Measurements from ENCODE around the gene HSPB9. TPM values are rescaled to one million over a fixed set of nuclear protein-coding genes. Genes with fewer than 3 reads are reported as not detected.
"Not testable (repeated sequence)": the region's sequence is repeated elsewhere in the genome, so short reads cannot be mapped to it uniquely, and the experiment has no call there.

The HSPB9 gene
- total RNA-seq, 1 experiment from 2014 or later = not detected

DNA sequence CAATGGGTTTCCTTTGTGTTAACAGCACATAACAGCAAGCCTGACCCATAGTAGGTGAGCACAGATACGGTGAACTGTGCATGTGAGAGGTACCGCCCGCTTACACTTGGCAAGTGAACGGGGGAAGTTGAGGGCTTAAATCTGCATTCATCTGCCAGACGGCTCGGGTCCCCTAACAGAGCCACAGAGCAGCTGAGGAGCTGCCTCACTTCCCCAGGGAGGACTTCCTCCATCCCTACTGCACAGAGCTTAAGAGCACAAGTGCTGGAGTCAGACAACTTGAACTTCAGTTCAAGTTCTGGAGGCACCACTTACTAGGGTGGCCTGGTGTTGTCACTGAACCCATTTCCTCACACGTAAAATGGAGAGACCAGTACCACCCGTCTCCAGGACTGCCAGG, 18.8 kb downstream of the HSPB9 start:
- Mint-ChIP-seq H3K4me1 (ENCODE audit: insufficient read depth, unreplicated experiment) (no peaks in the 10 kb centered on the region), H3K4me3 (ENCODE audit: unreplicated experiment) (no peak overlapping the region), H3K9me3 (ENCODE audit: unreplicated experiment) (no peaks in the 10 kb centered on the region), H3K27me3 (ENCODE audit: insufficient read depth, unreplicated experiment) (no peaks in the 10 kb centered on the region), H3K36me3 (ENCODE audit: insufficient read depth, unreplicated experiment) (peaks cover 55% of the 10 kb centered on the region), H3K27ac (ENCODE audit: low read depth, unreplicated experiment) (no peak overlapping the region)
- no peak for DNase-seq (ENCODE audit: unreplicated experiment)
- TF ChIP-seq, protein P1, sequence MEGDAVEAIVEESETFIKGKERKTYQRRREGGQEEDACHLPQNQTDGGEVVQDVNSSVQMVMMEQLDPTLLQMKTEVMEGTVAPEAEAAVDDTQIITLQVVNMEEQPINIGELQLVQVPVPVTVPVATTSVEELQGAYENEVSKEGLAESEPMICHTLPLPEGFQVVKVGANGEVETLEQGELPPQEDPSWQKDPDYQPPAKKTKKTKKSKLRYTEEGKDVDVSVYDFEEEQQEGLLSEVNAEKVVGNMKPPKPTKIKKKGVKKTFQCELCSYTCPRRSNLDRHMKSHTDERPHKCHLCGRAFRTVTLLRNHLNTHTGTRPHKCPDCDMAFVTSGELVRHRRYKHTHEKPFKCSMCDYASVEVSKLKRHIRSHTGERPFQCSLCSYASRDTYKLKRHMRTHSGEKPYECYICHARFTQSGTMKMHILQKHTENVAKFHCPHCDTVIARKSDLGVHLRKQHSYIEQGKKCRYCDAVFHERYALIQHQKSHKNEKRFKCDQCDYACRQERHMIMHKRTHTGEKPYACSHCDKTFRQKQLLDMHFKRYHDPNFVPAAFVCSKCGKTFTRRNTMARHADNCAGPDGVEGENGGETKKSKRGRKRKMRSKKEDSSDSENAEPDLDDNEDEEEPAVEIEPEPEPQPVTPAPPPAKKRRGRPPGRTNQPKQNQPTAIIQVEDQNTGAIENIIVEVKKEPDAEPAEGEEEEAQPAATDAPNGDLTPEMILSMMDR (IDR thresholded peaks at IDR 0.05; ENCODE audit: unreplicated experiment) = no peak
- intact Hi-C loops (cut with micrococcal nuclease) = no loop called here
- ChIA-PET CTCF (no interaction called here), POLR2A (interaction anchor here (0.6 kb wide), 1 partner anchor 20 kb away, joined by 3 read pairs; the partner anchor contains the start of gene KAT2A)
- no TSS peak for BruUV-seq (replicated peaks)

DNA sequence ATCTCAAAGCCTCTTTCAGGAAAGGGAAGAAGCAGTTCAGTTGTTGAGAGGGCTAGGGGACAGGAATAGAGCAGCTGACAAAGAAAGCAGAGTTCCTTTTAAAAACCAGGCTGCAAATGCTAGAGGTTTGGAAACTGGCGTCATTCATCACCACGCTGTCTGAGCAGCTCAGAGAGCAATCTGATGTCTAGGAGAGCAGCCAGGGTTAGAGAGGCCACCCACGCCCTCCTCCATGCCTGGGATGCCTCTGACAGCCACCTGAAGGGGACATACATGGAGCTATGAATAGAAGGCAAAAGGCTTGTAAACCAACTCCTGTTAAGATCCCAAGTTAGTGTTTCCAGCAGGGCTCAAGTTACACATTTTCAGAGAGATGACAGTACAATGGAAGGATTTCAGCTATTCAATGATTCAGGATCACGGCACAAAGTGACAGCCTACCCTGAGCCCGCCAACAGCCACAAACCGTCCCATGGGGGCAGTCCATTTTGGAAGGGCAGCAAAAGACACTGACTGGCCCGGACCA, 19.8 kb downstream of the HSPB9 start:
- Mint-ChIP-seq H3K27ac (ENCODE audit: low read depth, unreplicated experiment) (no peak overlapping the region), H3K4me1 (ENCODE audit: insufficient read depth, unreplicated experiment) (no peaks in the 10 kb centered on the region), H3K27me3 (ENCODE audit: insufficient read depth, unreplicated experiment) (no peaks in the 10 kb centered on the region), H3K36me3 (ENCODE audit: insufficient read depth, unreplicated experiment) (peaks cover 50% of the 10 kb centered on the region), H3K9me3 (ENCODE audit: unreplicated experiment) (no peaks in the 10 kb centered on the region), H3K4me3 (ENCODE audit: unreplicated experiment) (no peak overlapping the region)
- DNase-seq (ENCODE audit: unreplicated experiment) = no peak
- TF ChIP-seq, protein P1 (IDR thresholded peaks at IDR 0.05; ENCODE audit: unreplicated experiment) = no peak
- POLR2A ChIA-PET = interaction anchor here (0.5 kb wide), 1 partner anchor 132 kb away, joined by 3 read pairs; no protein-coding TSS in a partner anchor
- CTCF ChIA-PET = interaction anchor here (0.9 kb wide), 1 partner anchor 12 kb away, joined by 3 read pairs; no protein-coding TSS in a partner anchor
- intact Hi-C loops (cut with micrococcal nuclease) = no loop called here
- BruUV-seq (replicated peaks) = no TSS peak

DNA sequence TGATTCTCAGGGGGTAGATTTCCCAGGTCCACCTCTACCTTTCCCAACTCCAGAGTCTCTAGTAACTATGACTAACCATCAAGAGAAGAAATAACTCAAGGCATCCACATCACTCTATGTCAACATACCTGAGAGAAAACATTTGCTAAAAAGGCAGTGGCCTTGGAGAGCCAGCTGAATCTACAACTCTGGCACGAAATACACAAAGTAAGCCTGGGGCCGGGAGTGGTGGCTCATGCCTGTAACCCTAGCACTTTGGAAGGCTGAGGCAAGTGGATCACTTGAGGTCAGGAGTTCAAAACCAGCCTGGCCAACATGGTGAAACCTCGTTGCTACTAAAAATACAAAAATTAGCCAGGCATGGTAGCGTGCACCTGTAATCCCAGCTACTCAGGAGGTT, 20.5 kb downstream of the HSPB9 start:
- H3K4me1 Mint-ChIP-seq (ENCODE audit: insufficient read depth, unreplicated experiment); H3K9me3 Mint-ChIP-seq (ENCODE audit: unreplicated experiment); H3K27ac Mint-ChIP-seq (ENCODE audit: low read depth, unreplicated experiment); BruUV-seq (replicated peaks); H3K4me3 Mint-ChIP-seq (ENCODE audit: unreplicated experiment); DNase-seq (ENCODE audit: unreplicated experiment); H3K27me3 Mint-ChIP-seq (ENCODE audit: insufficient read depth, unreplicated experiment); intact Hi-C loops (cut with micrococcal nuclease): not testable (repeated sequence)
- H3K36me3 Mint-ChIP-seq (ENCODE audit: insufficient read depth, unreplicated experiment) = peaks cover 53% of the 10 kb centered on the region
- CTCF ChIA-PET = interaction anchor here (0.9 kb wide), 1 partner anchor 13 kb away, joined by 3 read pairs; no protein-coding TSS in a partner anchor
- POLR2A ChIA-PET = interaction anchor here (0.5 kb wide), 1 partner anchor 131 kb away, joined by 3 read pairs; no protein-coding TSS in a partner anchor

DNA sequence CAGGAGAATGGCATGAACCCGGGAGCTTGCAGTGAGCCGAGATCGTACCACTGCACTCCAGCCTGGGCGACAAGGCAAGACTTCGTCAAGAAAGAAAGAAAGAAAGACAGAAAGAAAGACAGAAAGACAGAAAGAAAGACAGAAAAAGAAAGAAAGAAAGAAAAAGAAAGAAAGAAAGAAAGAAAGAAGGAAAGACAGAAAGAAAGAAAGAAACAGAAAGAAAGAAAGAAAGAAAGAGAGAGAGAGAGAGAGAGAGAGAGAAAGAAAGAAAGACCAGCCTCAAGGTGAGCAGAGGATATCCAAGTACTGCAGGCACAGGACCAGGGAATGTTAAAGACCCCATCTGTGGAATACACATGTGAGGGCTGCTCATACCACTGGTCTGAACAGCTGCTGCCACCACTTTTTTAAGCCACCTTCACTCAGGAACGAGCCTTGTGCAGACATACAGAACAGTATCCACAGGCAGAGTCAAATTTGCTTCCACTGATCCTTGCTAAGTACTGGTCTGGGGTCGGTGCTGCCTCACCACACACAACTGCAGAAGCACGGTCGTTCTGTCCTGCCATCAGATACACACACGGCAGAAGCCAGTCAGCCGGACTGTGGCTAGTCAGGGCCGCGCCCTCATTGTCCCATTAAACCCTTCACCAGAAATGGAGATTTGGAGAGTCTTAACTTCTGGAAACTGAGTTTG, 24.5 kb downstream of the HSPB9 start:
- POLR2A ChIA-PET = no interaction called here
- Mint-ChIP-seq H3K9me3 (ENCODE audit: unreplicated experiment) (no peaks in the 10 kb centered on the region), H3K27me3 (ENCODE audit: insufficient read depth, unreplicated experiment) (no peaks in the 10 kb centered on the region)

More for the DNA sequence above, 24.5 kb downstream of the HSPB9 start:
- CTCF ChIA-PET = no interaction called here
- Mint-ChIP-seq H3K27ac (ENCODE audit: low read depth, unreplicated experiment) (no peak overlapping the region), H3K4me1 (ENCODE audit: insufficient read depth, unreplicated experiment) (peaks cover 12% of the 10 kb centered on the region), H3K4me3 (ENCODE audit: unreplicated experiment) (no peak overlapping the region), H3K36me3 (ENCODE audit: insufficient read depth, unreplicated experiment) (peaks cover 42% of the 10 kb centered on the region)
- intact Hi-C loops (cut with micrococcal nuclease) = no loop called here
- no TSS peak for BruUV-seq (replicated peaks)
- TF ChIP-seq, protein P1 (IDR thresholded peaks at IDR 0.05; ENCODE audit: unreplicated experiment) = no peak
- DNase-seq (ENCODE audit: unreplicated experiment) = no peak

All from MCF 10A (cell line).